Measurements from ENCODE around the gene ANAPC16.
A peak's percentile ranks its signal among the peaks of the same experiment; 100 is the strongest.
"Not testable (repeated sequence)": the region's sequence is repeated elsewhere in the genome, so short reads cannot be mapped to it uniquely, and the experiment has no call there.

ANAPC16 gene

GRCh38 chr10:72265990-72266865 is 50.4 kb downstream of the ANAPC16 start:
- DNase-seq, result no peak

- DNase-seq, result no peak
Measured at GRCh38 chr10:72267381-72267780, 51.6 kb downstream of the ANAPC16 start.

GRCh38 chr10:72267819-72268399 is 52.1 kb downstream of the ANAPC16 start:
- DNase-seq, result no peak

GRCh38 chr10:72268475-72269200 is 52.8 kb downstream of the ANAPC16 start:
- DNase-seq, result not testable (repeated sequence)

- DNase-seq, result no peak
Measured at GRCh38 chr10:72270607-72271281, 54.9 kb downstream of the ANAPC16 start.

- DNase-seq, result peak; percentile 32 to 46
Measured at GRCh38 chr10:72272689-72273409, 57.0 kb downstream of the ANAPC16 start.

GRCh38 chr10:72273410-72274212 is 57.8 kb downstream of the ANAPC16 start, which contains the start of gene DDIT4:
TSS of gene DDIT4 (plus strand) at chr10:72273924. CDS start at chr10:72274217, 293 bp downstream.
- peak; percentile 98 for DNase-seq

GRCh38 chr10:72274213-72274729 is 58.5 kb downstream of the ANAPC16 start:
- no peak for DNase-seq

- DNase-seq, result peak; percentile 76 to 79
Measured at GRCh38 chr10:72274730-72275350, 59.0 kb downstream of the ANAPC16 start.

- no peak for DNase-seq
Measured at GRCh38 chr10:72275351-72276012, 59.7 kb downstream of the ANAPC16 start.

GRCh38 chr10:72276013-72276387 is 60.2 kb downstream of the ANAPC16 start:
- DNase-seq, result no peak

GRCh38 chr10:72276421-72277339 is 60.9 kb downstream of the ANAPC16 start:
- DNase-seq, result no peak

GRCh38 chr10:72277340-72277995 is 61.7 kb downstream of the ANAPC16 start:
- no peak for DNase-seq

- DNase-seq, result no peak
Measured at GRCh38 chr10:72277996-72278667, 62.3 kb downstream of the ANAPC16 start.

GRCh38 chr10:72278668-72279393 is 63.0 kb downstream of the ANAPC16 start:
- no peak for DNase-seq

GRCh38 chr10:72279587-72279986 is 63.8 kb downstream of the ANAPC16 start:
- not testable (repeated sequence) for DNase-seq

- no peak for DNase-seq
Measured at GRCh38 chr10:72283131-72283530, 67.3 kb downstream of the ANAPC16 start.

Data from CD4-positive, alpha-beta T cell treated with Interleukin-4 for 1 hour (primary cell).